HG02588 (cell line): ENCODE measurements around the gene PRKN.

Experiments
- ATAC-seq: cut with Tn5 transposase; IDR thresholded peaks from one replicate; pipeline ENCODE4 v1.9.1; 2021; ENCODE audit warnings: mild to moderate bottlenecking, moderate library complexity; ENCODE audit not compliant: unreplicated experiment

PRKN gene

DNA sequence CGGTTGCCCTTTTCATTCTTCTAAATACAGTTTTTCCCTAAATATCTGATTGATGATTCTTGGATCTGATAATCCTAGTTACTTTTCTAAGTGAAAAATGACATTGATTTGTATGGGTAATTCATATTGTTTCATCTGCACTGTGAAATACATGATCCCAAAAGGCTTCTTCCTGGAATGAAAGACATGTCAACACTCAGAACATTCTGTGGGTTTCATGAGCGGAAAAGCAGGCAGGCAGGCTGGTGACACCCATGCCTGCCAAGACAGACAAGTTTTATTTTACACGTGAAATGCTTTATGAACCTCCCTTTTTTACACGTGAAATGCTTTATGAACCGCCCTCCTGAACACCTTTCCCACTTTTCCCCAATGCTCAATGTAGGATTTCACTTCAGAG is 105.0 kb downstream of the PRKN start:
- no peak for ATAC-seq

DNA sequence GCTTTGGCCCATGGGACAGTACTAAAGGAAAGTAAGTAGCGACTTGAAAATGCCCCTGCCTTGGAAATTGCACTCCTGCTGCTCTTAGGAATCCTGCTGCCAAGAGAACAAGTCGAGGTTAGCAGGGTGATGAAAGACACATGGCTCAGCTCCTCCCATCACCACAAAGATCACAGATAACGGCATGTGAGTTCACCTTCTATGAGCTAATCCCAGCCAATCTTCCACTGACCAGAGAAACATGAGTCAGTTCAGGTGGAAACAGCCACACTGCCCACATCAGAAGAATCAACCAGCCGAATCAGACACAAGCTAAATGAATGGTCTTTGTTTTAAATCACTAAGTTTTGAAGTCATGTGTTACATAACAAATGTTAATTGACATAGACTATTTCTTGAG is 106.3 kb downstream of the PRKN start:
- no peak for ATAC-seq

DNA sequence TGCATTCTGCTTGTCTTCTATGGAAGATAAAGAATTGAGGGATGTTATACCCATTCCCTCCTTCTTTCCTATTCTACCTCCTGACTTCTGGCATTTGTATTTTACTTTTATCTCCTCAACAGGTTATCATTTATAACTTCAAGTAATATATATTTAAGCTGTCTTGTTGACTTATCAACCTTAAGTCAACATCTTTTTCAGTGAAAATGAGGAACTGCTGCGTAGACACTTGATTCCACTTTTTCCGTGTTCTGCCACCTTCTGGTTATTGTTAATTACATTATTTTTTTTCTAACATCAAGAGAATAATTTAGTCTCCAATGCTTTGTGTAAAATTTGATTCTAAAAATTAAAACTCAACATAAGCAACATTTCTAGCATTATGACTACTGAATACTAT is 107.5 kb downstream of the PRKN start:
- no peak for ATAC-seq

DNA sequence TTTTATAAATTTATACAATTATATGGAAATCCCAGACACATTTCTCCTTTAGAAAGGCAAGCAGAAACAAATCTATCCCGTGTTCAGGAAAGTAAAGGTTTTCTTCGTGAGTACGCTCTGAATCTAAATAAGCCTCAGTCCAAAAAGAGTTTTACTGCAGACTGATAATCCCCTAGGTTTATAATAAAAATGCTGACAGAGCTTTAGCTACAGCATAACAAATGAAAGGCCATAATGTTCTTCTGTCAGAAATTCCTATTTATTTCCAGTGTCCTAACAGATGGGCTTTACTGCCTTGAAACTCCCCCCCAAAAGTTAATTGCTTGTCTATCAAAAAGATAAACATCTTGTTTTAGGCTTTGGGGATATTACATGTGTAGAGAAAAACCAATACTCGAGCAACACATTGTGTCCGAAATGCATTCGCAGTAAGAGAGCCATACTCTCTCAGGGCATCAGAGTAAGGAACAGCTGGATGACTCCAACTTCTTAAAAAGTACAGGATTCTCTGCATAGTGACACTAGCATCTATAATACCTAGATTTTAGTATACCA is 109.0 kb downstream of the PRKN start:
- ATAC-seq, result no peak

DNA sequence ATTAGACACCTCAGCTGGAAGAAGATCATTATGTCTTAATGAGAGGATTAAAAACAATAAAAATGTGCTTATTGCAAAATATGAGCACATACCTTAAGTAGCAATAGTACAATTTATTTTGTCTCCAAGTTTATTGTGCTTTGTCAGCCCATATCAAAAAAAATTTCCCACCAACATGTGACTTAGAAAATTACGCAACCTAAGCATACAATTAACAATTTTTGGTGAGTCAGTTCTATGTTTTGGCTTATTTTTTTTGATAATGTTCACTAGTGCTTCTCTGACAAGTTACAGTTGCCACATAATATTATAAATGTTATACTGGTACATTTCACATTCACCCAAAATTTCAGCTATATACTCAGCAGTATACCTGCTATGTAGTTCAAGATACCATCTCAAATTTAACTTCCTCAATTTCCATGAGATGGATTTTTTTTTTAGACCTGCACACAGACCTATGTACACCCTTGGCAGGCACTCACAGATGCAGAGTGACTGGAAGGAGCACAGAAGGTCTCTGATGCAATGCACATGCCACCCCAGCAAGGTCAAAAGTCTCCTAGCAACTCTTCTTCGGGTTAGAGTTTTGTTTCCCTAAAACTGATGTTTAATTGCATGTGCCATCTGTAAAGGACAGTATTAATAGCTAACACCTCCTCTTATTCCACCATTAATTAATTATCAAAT is 112.4 kb downstream of the PRKN start:
- ATAC-seq, result no peak

DNA sequence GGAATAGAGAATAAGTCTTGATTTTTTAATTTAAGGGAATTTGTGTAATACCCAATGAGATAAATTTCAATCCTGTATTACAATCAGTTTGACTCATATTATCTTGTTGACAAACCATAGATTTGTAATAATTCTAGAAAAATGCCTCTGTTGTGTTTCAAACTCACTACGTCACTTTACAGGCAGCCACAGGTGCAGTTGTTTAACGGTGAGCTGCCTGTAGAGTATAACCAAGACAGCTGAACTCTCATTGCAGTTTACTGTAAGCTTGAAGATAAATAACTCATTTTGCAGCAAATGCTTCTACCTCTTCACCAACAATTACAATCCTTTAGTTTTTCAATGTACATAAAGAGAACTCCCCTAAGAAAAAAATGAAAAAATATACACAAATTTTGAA is 114.3 kb downstream of the PRKN start:
- no peak for ATAC-seq

DNA sequence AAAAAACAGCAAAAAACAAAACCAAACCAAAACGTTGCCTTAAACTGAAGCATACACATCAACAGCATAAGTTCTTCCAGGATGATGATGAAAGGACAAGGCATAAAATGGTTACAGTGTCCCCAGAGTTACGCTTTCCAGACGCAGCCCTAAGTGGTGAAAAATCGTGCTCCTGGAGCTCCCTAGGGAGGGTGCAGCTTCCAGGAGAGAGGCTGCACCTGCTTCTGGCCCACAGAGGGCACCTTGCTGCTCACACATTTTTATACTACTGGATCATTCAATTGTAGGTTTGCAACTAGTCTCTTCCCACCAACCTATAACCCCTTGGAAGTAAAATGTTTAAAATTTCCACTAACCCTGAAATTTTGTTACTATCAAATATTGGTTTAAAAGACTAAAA is 115.0 kb downstream of the PRKN start:
- ATAC-seq, result no peak

DNA sequence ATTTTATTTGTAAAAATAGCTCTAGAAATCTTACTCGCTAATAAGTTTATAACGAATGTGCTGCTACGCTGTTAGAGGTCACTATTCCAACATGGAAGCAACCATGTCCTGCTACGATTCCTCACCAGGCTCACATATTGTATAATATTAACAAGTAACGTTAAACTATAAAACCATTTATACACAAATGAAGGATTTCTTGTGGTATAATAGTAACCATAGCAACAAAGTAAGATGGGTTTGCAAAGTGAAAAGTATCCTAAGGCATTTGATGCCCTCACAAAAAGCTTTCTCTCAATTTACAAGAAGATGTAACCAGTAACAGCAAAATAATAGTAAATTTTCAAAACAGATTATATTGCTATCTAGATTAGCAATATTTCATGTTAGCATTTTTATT is 117.2 kb downstream of the PRKN start:
- ATAC-seq, result no peak

DNA sequence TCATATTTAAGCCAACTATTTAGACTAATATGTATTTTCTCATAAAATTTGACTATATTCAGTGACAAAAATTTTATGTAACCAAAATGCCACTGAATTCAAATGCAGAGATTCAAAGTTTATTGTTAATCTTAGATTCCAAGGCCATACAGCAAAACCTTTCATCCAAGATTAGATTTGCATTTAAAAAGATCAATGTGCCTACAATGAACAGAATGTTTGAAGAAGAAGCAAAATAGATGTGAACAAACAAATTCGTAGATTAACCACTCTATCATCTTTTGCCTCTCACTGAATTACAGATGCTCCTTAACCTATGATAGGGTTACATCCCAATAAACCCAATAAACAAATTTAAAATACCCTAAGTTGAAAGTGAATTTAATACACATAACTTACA is 121.7 kb downstream of the PRKN start:
- no peak for ATAC-seq

DNA sequence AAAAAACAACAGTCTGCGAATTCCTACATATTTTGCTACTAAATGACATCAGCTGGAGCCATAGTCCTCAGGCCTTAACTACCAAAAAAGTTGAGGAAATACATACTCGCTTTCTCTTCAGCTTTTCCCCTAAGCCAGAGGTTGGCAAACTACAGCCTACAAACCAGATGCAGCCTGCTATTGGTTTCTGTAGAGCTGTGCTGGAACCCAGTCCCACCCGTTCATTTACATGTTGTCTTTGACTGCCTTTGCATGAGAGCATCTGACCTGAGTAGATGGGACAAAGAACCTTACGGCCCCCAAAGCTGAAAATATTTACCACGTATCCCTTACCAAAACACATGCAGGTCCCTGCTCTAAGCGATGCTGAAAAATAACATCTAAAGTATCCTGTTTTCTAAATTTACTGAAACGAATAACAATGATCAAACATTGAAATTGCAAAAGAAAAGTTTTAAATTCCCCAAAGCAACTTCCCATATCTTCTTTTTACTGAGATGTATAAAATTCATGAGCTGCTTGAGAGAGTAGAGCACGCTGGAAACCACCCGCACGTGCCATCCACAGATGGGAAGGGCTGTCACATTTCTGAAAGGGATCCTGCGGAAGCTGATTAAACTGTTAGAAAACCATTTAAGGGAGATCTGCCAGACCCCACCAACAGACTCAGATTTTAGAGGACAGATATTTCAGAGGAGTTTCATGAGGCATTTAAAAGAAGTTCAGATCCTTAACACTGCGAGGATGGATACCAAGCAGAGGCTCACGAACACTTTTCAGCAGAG is 124.1 kb downstream of the PRKN start:
- no peak for ATAC-seq

DNA sequence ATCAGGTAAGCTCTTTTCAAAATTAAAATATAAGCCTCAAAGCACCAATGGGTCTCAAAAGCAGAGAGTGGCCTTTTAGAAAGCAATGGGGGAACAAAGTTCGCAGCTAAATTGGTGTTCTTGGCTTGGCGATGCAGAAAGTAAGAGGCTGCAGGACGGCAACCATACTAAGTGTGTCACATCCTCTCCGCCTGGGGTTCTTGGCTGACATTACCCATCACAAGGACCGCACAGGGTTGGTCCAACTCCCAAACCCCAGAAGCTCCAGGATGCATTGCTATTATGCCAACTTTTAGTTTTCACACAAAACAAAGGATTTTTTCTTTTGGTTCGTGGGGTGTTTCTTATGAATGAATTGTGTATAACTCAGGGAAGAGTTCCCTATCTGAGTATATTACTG is 124.8 kb downstream of the PRKN start:
- ATAC-seq, result no peak

DNA sequence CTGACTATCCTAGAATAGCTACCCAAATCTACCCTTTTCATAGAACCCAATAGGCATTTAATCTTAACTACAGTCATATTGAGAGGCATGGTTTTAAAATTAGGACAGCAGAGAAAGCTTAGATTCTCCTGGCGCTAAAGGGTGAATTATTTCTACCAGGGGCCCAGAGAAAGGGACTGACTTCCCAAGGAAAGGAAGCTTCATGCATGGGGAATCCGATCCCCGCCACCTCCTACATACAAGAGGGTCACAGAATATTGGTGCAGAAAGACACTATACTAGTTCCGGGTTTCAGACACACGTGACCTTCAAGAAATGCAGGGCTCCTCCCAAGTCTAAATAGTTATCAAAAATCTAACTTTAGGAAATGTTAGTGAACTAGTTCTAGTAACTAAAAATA is 130.9 kb downstream of the PRKN start:
- no peak for ATAC-seq

DNA sequence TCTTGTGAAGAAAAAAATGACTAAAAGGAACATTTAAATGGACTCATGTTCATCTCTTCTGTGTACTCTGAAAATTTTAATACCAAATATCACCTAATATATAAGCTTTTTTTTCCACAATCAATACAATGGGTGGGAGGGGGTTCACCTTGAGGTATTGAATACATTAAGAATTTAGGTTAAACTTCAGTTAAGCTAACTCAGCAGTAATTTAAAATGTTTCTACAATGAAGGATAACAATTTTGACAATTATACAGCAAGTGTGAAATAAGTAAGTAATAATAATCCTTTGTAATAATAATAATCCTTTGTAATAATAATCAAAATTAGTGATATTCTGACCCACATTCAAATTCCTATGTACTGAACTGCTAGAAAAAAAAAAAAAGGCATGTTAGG is 136.0 kb downstream of the PRKN start:
- ATAC-seq, result no peak

DNA sequence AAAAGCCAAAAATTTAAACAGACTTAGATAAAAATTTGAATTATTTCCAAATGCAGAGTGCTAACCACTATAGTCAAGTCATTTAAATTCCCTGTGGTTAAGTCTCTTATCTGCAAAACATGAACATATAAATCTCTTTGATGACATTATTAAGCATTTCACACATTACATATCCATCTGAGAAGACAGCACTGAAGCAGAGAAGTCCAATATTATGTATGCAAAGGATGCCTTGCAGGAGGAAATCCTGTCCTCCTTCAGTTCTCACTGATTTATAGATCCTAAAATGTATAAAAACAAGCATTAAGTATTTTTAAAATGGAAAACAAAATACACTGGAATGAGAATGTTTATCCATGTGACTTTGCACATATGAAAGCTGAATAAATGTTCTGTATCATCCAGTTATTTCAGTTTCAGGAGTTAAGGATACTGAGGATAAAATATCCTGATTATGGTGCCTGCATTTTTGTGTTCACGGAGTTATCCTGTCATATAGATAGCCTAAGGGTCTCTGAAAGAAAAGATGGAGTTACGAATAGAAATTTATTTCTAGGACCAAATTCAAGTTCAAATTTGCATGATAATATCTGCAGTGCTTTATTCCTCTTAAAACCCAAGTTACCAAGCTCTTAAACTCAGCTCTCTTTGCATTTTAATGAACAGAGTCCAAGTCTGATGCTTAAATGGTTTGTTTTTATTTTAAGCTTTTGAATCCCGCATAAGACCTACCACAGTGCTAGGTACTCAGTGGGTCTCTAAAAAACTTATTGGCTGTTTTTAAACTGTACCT is 145.4 kb downstream of the PRKN start:
- ATAC-seq, result no peak

DNA sequence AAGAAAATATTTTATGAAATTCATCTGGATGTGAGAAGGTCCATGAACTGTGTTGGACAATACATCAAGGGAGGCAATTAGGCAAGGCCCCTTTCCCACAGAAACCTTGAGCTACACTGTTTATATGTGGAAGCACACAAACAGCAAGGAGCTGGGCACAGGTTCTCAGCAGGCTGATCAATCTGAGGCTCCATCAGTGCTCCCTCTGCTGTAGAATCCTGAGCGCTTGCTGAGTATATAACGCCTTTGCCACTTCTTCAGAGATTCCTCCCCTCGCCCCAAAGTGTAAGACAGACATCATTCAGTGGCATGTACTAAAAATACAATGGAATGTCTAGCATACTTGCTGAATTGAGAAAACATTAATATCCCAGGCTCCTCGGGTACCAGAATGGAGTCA is 146.9 kb downstream of the PRKN start:
- ATAC-seq, result no peak

DNA sequence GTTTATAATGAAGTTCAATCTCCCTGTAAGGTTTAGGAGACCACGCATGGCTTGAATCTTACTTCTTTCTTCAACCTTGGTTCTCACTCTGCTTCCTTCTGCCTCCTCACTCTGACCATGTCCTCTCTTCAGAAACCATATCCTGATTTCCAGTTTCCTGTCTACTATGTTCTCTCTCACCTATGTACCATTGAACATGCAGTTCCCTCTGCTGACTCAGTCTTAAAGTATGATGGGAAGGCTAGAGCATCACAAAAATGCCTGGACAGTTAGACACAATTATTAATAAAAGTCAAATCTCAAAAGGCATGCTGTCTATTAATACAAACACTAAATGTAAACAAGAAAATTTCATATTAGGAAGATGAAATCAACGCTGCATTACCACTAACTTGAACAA is 151.6 kb downstream of the PRKN start:
- no peak for ATAC-seq

DNA sequence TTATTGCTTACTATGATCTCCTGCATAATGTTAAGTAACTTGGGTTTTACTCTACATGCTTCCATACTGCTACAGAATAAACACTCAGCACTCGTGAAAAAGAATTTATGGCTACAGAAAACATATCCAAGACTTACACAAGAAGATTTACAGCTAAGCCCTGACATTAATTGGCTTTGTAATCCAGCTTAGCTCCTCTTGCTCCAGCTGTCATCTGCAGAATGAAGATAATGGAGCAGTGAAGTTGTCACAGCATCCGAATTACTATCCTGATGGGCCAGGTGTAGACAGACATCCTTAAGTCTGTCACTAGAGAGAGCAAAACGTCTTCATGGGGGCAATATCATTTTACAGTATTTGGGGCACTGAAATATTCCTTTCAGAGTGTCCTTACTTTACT is 155.3 kb downstream of the PRKN start:
- ATAC-seq, result no peak

DNA sequence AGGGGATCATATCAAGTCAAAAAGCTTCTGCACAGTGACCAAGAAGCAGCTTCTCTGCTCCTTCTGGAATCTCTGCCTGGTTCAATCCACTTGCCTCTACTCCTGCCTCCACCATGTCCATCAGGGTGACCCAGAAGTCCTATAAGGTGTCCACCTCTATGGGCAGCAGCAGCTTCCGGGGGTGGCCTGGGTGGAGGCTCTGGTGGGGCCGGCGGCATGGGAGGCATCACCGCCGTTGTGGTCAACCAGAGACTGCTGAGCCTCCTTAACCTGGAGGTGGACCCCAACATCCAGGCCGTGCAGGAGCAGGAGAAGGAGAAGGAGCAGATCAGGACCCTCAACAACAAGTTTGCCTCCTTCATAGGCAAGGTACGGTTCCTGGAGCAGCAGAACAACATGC is 159.3 kb downstream of the PRKN start:
- no peak for ATAC-seq

DNA sequence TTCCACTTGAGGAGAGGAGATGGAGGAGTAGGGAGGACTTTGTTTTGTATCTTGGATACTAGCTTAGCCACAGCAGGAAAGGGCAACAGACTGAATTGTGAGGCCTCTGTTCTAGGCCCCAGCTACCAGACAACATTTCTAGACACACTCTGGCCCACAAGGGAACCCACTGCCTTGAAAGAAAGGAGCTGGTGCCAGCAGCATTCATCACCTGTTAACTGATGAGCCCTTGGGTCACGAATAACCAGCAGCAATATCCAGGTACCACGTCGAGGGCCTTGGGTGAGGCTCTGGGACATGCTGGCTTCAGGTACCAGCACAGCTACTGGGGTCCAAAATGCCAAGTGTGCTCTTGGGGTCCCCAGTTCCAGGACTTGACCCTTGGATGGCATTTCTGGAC is 165.5 kb downstream of the PRKN start:
- no peak for ATAC-seq

DNA sequence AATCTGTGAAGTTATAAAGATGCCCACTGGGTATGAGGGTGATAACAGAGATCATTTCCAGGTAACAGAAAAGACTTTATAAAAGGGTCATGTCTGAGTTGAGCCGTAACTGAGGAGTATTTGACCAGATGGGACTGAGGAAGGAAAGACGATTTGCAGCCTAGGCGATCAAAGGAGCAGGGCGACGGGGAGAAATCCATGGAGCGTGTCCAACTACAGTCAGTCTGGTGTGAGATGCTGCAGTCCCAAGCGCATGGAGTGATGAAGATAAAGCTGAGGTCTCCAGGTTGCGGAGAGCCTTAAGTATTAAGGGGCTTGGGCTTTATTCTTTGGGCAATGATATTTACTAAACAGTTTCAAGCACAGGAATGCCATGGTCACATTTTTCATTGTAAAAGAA is 166.7 kb downstream of the PRKN start:
- ATAC-seq, result no peak

DNA sequence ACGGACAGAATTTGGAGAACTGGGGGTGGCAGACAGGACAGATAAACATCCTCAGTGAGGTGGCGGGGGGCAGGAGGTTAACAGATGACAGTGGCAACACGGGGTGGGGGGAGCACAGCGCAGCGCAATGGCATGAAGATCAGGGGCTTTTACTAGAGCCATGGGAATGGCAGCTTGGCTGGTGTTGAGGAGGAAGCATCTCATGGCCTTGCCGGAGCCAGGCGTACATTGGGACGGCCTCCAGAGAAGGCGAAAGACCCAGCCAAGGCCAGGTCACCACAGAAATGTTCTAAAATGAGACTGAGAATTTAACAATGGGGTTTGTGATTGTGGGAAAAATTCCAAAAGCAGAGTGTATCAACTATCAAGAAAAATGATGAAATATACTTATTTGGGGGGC is 173.0 kb downstream of the PRKN start:
- ATAC-seq, result no peak

DNA sequence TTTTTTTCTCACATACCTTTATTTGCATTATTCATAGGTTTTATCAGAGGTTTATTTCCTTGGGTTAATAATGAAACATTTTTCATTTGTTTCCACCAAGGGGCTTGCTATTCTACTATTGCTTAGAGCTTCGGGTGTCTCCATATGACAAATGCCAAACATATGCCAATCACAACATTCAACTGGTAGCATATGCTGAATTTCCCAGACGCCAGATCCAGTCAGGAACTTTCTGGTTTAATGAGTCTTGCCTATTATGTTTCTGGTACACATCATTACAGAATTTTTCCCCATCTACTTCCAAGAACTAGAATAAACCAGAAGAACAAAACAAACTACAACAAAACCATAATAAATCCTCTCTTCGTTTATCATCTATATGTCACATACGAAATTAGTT is 180.7 kb downstream of the PRKN start:
- no peak for ATAC-seq
